Measurements from ENCODE around the gene CACNA1I. TPM values are rescaled to one million over a fixed set of nuclear protein-coding genes. Genes with fewer than 3 reads are reported as not detected.

The CACNA1I gene
- total RNA-seq, 1 experiment from 2014 or later = 0.02 TPM

- intact Hi-C loops (cut with micrococcal nuclease) = no loop called here
- TF ChIP-seq, protein P1, sequence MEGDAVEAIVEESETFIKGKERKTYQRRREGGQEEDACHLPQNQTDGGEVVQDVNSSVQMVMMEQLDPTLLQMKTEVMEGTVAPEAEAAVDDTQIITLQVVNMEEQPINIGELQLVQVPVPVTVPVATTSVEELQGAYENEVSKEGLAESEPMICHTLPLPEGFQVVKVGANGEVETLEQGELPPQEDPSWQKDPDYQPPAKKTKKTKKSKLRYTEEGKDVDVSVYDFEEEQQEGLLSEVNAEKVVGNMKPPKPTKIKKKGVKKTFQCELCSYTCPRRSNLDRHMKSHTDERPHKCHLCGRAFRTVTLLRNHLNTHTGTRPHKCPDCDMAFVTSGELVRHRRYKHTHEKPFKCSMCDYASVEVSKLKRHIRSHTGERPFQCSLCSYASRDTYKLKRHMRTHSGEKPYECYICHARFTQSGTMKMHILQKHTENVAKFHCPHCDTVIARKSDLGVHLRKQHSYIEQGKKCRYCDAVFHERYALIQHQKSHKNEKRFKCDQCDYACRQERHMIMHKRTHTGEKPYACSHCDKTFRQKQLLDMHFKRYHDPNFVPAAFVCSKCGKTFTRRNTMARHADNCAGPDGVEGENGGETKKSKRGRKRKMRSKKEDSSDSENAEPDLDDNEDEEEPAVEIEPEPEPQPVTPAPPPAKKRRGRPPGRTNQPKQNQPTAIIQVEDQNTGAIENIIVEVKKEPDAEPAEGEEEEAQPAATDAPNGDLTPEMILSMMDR (IDR thresholded peaks at IDR 0.05; ENCODE audit: unreplicated experiment) = no peak
Measured at GRCh38 chr22:39717099-39717498, 146.5 kb downstream of the CACNA1I start.

DNA sequence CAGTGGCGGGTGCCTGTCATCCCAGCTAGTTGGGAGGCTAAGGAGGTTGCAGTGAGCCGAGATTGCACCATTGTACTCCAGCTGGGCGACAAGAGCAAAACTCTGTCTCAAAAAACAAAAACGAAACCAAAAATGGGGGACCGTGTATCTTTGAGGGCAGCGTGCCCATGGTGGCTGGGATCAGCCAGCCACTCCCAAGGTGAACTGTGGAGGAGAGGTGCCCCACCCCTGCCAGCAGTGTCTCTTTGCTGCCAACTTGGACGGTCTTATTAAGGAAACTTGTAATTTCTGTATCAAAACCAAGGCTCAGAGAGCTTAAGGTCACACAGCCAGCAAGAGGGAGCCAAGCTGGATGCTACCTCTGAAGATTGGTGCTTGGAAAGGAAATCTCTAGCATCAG, 147.7 kb downstream of the CACNA1I start:
- peak overlapping the region; percentile 21 for H3K4me3 Mint-ChIP-seq (ENCODE audit: unreplicated experiment)
- intact Hi-C loops (cut with micrococcal nuclease) = no loop called here

More at GRCh38 chr22:39717099-39717498, 146.5 kb downstream of the CACNA1I start:
- CTCF ChIA-PET = no interaction called here
- no peak overlapping the region for H3K27ac Mint-ChIP-seq (ENCODE audit: low read depth, unreplicated experiment)
- no TSS peak for BruUV-seq (replicated peaks)
- H3K27me3 Mint-ChIP-seq (ENCODE audit: insufficient read depth, unreplicated experiment) = peaks cover 36% of the 10 kb centered on the region
- H3K4me1 Mint-ChIP-seq (ENCODE audit: insufficient read depth, unreplicated experiment) = no peaks in the 10 kb centered on the region
- no peaks in the 10 kb centered on the region for H3K36me3 Mint-ChIP-seq (ENCODE audit: insufficient read depth, unreplicated experiment)
- POLR2A ChIA-PET = no interaction called here
- H3K9me3 Mint-ChIP-seq (ENCODE audit: unreplicated experiment) = no peaks in the 10 kb centered on the region
- DNase-seq (ENCODE audit: unreplicated experiment) = no peak
- no peak overlapping the region for H3K4me3 Mint-ChIP-seq (ENCODE audit: unreplicated experiment)

GRCh38 chr22:39718921-39719475, 148.4 kb downstream of the CACNA1I start:
- no peak for DNase-seq (ENCODE audit: unreplicated experiment)
- no TSS peak for BruUV-seq (replicated peaks)
- intact Hi-C loops (cut with micrococcal nuclease) = no loop called here
- POLR2A ChIA-PET = no interaction called here
- Mint-ChIP-seq H3K36me3 (ENCODE audit: insufficient read depth, unreplicated experiment) (peaks cover 1% of the 10 kb centered on the region), H3K27me3 (ENCODE audit: insufficient read depth, unreplicated experiment) (peaks cover 38% of the 10 kb centered on the region), H3K4me1 (ENCODE audit: insufficient read depth, unreplicated experiment) (no peaks in the 10 kb centered on the region), H3K27ac (ENCODE audit: low read depth, unreplicated experiment) (no peak overlapping the region), H3K9me3 (ENCODE audit: unreplicated experiment) (no peaks in the 10 kb centered on the region), H3K4me3 (ENCODE audit: unreplicated experiment) (no peak overlapping the region)
- CTCF ChIA-PET = interaction anchor here (0.7 kb wide), 1 partner anchor 630 kb away, joined by 3 read pairs; no protein-coding TSS in a partner anchor
- TF ChIP-seq, protein P1 (IDR thresholded peaks at IDR 0.05; ENCODE audit: unreplicated experiment) = no peak

More for the DNA sequence above, 147.7 kb downstream of the CACNA1I start:
- DNase-seq (ENCODE audit: unreplicated experiment) = no peak
- POLR2A ChIA-PET = no interaction called here
- H3K9me3 Mint-ChIP-seq (ENCODE audit: unreplicated experiment) = no peaks in the 10 kb centered on the region
- H3K27me3 Mint-ChIP-seq (ENCODE audit: insufficient read depth, unreplicated experiment) = peaks cover 36% of the 10 kb centered on the region
- no peaks in the 10 kb centered on the region for H3K4me1 Mint-ChIP-seq (ENCODE audit: insufficient read depth, unreplicated experiment)
- no peaks in the 10 kb centered on the region for H3K36me3 Mint-ChIP-seq (ENCODE audit: insufficient read depth, unreplicated experiment)
- no TSS peak for BruUV-seq (replicated peaks)
- TF ChIP-seq, protein P1 (IDR thresholded peaks at IDR 0.05; ENCODE audit: unreplicated experiment) = no peak
- H3K27ac Mint-ChIP-seq (ENCODE audit: low read depth, unreplicated experiment) = no peak overlapping the region
- CTCF ChIA-PET = interaction anchor here (0.6 to 0.7 kb wide), 2 partner anchors 354 to 631 kb away, joined by 3 read pairs; no protein-coding TSS in a partner anchor

- BruUV-seq (replicated peaks) = no TSS peak
- ChIA-PET CTCF (no interaction called here), POLR2A (no interaction called here)
- Mint-ChIP-seq H3K27me3 (ENCODE audit: insufficient read depth, unreplicated experiment) (peaks cover 38% of the 10 kb centered on the region), H3K4me1 (ENCODE audit: insufficient read depth, unreplicated experiment) (no peaks in the 10 kb centered on the region), H3K4me3 (ENCODE audit: unreplicated experiment) (no peak overlapping the region), H3K36me3 (ENCODE audit: insufficient read depth, unreplicated experiment) (peaks cover 4% of the 10 kb centered on the region), H3K27ac (ENCODE audit: low read depth, unreplicated experiment) (no peak overlapping the region), H3K9me3 (ENCODE audit: unreplicated experiment) (no peaks in the 10 kb centered on the region)
- intact Hi-C loops (cut with micrococcal nuclease) = no loop called here
- TF ChIP-seq, protein P1 (IDR thresholded peaks at IDR 0.05; ENCODE audit: unreplicated experiment) = no peak
- DNase-seq (ENCODE audit: unreplicated experiment) = no peak
Measured at GRCh38 chr22:39719559-39720450, 149.3 kb downstream of the CACNA1I start.

Measured in MCF 10A (cell line).